GM23248 (cell line): ENCODE data around the gene USP17L12.
"Not testable (repeated sequence)": the region's sequence is repeated elsewhere in the genome, so short reads cannot be mapped to it uniquely, and the experiment has no call there.

Experiments
- EZH2 ChIP-seq: fragments of 200-600 bp; sonication (generic); IDR thresholded peaks from 2 replicates; pipeline ENCODE4 v1.6.1; 2018; ENCODE audit warnings: antibody characterized with exemption, mild to moderate bottlenecking; ENCODE audit not compliant: insufficient read depth, poor library complexity, severe bottlenecking
- EZH2phosphoT487 ChIP-seq: fragments of 200-600 bp; sonication (generic); IDR thresholded peaks from 2 replicates; pipeline ENCODE4 v1.6.1; 2018; ENCODE audit warnings: antibody characterized with exemption, moderate library complexity, mild to moderate bottlenecking, low read depth; ENCODE audit not compliant: insufficient read depth

DNA sequence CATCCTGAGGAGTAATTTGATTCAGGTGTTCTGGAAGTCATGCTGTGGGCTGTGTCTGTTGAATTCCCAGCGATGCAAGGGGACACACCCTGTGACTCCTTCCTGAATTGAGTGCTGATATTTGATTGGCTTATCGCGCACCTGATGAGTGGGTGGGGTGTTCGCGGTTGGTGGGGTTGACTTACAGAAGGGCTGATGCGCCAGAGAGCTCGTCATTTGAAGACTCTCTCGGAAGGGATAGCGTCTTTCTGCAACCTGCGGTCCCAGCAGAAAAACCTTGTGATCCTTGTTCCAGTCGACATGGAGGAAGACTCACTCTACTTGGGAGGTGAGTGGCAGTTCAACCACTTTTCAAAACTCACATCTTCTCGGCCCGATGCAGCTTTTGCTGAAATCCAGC is 33.1 kb downstream of the USP17L12 start, which contains the start of gene USP17L19:
- not testable (repeated sequence) for TF ChIP-seq EZH2, EZH2phosphoT487
